Left forelimb (tissue), 1 donor: ENCODE results near the gene TUBGCP3.
"Not testable (repeated sequence)": the region's sequence is repeated elsewhere in the genome, so short reads cannot be mapped to it uniquely, and the experiment has no call there.

Experiments used
- DNase-seq: peaks from one replicate; pipeline ENCODE4 v3.0.0-alpha.2; 2018; ENCODE audit warnings: low spot score

Gene TUBGCP3, protein sequence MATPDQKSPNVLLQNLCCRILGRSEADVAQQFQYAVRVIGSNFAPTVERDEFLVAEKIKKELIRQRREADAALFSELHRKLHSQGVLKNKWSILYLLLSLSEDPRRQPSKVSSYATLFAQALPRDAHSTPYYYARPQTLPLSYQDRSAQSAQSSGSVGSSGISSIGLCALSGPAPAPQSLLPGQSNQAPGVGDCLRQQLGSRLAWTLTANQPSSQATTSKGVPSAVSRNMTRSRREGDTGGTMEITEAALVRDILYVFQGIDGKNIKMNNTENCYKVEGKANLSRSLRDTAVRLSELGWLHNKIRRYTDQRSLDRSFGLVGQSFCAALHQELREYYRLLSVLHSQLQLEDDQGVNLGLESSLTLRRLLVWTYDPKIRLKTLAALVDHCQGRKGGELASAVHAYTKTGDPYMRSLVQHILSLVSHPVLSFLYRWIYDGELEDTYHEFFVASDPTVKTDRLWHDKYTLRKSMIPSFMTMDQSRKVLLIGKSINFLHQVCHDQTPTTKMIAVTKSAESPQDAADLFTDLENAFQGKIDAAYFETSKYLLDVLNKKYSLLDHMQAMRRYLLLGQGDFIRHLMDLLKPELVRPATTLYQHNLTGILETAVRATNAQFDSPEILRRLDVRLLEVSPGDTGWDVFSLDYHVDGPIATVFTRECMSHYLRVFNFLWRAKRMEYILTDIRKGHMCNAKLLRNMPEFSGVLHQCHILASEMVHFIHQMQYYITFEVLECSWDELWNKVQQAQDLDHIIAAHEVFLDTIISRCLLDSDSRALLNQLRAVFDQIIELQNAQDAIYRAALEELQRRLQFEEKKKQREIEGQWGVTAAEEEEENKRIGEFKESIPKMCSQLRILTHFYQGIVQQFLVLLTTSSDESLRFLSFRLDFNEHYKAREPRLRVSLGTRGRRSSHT

DNA sequence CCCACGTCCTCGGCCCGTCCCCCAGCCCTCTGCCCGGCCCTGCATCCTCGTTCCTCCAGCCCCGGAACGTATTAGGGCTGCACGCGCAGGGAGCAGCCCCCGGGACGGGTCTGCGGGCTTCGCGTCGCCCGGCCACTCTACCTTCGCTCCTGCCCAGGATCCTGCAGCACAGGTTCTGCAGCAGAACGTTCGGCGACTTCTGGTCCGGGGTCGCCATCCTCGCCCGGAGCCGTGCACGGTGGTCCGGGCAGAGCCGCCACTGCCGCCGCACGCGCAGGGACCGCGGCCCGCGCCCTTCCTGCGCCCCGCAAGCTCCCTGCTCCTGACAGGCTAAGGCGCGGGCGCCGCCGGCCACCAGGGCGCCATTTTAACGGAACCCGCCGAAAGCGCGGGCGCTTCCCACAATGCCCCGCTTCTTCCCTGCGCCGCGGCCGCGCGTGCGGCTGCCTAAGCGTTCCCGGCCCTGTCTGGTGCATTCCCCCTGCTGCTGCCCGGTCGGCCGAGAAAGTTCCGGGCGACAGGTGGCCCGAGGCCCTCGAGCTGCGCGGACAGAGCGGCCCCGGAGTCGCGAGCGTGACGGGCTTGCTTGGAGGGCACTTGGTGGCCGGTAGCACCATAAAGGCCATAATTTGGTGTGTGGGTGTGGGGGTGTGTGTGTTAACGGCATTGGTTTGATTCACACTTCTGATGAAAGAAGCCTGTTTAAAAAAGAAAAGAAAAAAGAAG, at the start of gene TUBGCP3:
TUBGCP3 (minus strand) TSS at position 390 of the 726 bp plus-strand sequence; CDS start at position 217, 173 bp downstream.
- peak; percentile 90 for DNase-seq

GRCh38 chr13:112637017-112637801, 49.3 kb upstream of the TUBGCP3 start:
- no peak for DNase-seq

GRCh38 chr13:112636401-112636975, 48.5 kb upstream of the TUBGCP3 start:
- no peak for DNase-seq

DNA sequence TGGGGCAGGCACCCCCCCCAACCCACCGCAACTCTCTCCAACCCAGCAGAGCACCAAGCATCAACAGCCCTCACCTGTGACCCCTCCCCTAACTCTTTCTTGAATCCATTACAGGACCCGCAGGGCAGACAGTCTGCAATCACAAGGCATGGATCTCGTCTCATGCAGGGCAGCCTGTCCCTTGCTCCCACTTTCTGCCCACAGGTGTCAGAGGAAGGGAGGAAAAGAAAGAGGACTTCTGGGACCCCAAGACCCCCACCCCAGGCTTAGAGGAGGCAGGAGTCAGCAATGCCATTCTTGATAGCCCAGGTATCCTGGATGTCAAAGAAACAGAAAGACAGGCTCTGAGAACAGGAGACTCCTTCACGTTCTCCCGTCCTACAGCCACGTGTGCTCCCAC, 47.4 kb upstream of the TUBGCP3 start:
- no peak for DNase-seq

- no peak for DNase-seq
These were observed 46.1 kb upstream of the TUBGCP3 start for GRCh38 chr13:112634102-112634501.

DNA sequence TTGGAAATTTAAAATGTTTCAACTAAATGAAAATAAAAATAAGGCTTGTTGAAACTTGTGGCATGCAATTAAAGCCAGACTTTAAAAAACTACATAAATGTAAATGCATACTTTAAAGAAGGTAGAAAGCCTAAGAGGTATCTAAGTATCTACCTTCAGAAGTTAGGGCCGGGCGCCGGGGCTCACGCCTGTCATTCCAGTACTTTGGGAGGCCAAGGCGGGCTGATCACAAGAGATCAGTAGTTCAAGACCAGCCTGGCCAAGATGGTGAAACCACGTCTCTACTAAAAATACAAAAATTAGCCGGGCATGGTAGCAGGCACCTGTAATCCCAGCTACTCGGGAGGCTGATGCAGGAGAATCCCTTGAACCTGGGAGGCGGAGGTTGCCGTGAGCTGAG, 42.3 kb upstream of the TUBGCP3 start:
- DNase-seq, result not testable (repeated sequence)

DNA sequence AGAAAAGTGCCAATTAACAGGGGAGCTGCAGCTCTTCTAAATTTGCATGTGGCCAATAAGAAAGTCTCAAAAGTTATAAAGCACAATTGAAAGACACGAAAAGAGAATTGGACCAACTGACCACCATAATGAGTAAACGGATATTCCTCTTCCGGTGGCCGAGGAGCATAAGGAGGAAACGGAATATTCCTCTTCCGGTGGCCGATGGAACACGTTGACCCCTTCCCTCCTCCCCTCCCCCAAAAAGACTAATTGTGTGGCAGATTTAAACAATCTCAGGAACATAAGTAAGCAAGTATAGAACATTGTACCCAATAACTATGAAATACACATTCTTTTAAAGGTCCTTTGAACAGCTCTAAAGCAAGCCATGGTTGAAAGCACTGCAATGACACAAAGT, 41.2 kb upstream of the TUBGCP3 start:
- DNase-seq, result no peak

GRCh38 chr13:112627613-112628012, 39.7 kb upstream of the TUBGCP3 start:
- not testable (repeated sequence) for DNase-seq

- DNase-seq, result no peak
These were observed 39.2 kb upstream of the TUBGCP3 start for GRCh38 chr13:112627161-112627560.

GRCh38 chr13:112626761-112627160, 38.8 kb upstream of the TUBGCP3 start:
- DNase-seq, result no peak

- DNase-seq, result no peak
These were observed 38.2 kb upstream of the TUBGCP3 start for GRCh38 chr13:112626124-112626523.

DNA sequence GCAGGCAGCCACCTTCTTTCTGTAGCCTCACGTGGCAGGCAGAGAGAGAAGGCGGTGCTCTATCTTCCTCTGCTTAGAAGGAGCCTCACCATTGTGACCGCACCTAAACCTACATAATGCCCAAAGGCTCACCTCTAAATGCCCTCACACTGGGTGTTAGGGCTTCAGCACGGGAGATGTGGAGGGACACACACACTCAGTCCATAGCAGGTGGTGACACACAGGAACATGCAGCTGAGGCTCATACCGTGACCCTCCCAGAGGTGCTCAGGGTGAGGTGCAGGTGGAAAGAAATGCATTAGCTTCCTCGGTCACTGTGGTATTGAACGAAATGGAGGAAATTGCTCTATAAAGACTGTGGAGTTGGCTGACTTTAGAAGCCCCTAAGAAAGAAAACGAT, 37.7 kb upstream of the TUBGCP3 start:
- DNase-seq, result no peak

- DNase-seq, result no peak
These were observed 36.9 kb upstream of the TUBGCP3 start for GRCh38 chr13:112624602-112625430.

DNA sequence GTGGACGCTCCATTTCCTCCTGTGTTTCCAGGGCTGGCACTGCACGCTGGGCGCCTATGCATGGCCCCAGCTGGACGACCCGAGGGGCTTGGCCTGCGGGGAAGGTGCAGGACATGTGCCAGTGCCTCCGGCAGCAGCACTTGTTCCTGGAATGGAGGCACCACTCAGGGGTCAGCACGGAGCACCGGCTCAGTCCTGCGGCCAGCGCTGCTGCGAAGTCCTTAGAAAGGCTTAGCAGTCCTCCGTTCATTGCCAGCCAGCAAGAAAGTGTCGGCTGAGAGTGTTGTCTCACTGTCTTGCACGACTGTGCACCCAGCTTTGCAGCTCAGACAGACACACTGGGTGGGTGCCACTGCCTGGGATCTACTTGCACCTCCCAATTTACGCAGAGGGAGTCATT, 36.1 kb upstream of the TUBGCP3 start:
- DNase-seq, result no peak

DNA sequence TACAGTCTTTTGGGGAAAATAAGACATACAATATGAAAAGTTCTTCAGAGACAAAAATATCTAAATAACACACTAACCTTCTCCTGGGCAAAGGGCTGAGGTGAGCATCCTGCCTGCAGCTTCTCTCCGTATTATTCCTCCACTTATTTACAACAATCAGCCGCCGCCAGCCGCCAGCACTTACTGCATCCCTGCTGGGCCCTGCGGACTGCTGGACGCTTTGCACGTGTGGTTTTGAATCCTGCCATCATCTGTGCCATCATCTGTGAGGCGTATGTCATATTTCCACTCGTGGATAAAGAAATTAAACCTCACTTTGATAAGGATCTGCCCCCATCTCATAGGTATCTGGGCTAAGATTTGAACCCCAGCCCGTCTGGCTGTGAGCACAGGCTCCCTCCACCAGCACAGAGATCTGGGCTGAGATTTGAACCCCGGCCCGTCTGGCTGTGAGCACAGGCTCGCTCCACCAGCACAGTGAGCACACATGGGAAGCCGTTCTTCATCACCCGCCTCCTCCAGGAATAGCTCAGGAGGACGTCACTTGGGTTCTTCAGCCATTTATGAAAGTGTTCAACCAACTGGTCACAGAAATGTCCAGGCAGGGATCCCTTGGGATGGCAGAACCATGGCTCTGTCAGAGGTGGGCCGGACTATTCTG, 35.2 kb upstream of the TUBGCP3 start:
- no peak for DNase-seq

- no peak for DNase-seq
These were observed 34.4 kb upstream of the TUBGCP3 start for GRCh38 chr13:112622375-112622774.

GRCh38 chr13:112619730-112620631, 32.0 kb upstream of the TUBGCP3 start:
- DNase-seq, result no peak

- DNase-seq, result no peak
These were observed 30.5 kb upstream of the TUBGCP3 start for GRCh38 chr13:112618501-112618900.
